NAMALWA (cell line): ENCODE results near the gene SOAT2.
"Not testable (repeated sequence)": the region's sequence is repeated elsewhere in the genome, so short reads cannot be mapped to it uniquely, and the experiment has no call there.

Experiments
- DNase-seq: peaks from one replicate; pipeline ENCODE4 v3.0.0-alpha.2; 2015; ENCODE audit warnings: low spot score

Gene SOAT2

GRCh38 chr12:53143355-53143754 lies 40.1 kb downstream of the SOAT2 start:
- no peak for DNase-seq

- DNase-seq: no peak
These were observed 42.3 kb downstream of the SOAT2 start for GRCh38 chr12:53145383-53146260.

- no peak for DNase-seq
These were observed 43.9 kb downstream of the SOAT2 start for GRCh38 chr12:53147181-53147580.

DNA sequence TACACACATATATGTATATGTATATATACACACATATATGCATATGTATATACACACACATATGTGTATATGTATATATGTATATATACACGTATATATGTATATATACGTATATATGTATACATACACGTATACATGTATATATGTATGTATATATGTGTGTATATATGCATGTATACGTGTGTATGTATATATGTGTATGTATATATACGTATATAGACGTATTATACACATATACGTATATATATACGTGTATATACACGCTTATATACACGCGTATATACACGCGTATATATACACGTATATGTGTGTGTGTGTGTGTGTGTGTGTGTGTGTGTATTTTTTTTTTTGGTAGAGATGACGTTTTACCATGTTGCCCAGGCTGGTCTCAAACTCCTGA lies 44.4 kb downstream of the SOAT2 start:
- DNase-seq: no peak

DNA sequence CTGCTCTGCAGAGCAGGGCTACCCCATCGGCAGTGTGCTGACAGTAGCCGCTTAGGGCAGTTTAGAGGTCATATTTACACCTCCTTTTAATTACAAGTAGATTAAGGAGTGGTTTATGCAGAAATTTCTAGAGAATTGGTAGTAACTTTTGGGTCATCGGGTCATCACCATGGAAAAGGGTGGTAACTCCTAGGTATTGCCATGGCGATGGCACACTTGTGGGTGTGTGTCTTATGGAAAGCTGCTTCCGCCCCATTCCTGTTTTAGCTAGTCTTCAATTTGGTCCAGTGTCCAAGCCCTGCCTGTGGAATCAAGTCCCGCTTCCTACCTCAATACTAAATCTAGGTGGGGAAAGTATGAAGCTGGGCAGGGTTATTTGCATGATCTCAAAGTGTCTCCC lies 47.8 kb downstream of the SOAT2 start:
- DNase-seq: no peak

DNA sequence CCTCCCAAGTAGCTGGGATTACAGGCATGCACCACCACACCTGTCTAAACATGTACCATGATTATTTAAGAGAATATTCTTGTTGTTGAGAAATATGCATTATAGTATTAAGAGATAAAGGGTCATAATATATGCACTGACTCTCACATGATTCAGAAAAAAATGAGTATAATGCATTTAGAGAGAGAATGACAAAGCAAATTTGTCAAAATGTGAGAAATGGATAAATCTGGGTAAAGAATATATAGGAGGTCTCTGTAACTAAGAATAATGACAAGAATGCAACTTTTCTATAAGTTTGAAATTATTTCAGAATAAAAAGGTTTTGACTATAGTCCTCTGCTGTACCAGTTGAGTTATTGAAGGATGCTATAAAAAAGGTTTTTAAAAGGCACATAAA lies 49.1 kb downstream of the SOAT2 start:
- DNase-seq: no peak

GRCh38 chr12:53159195-53159839 lies 56.0 kb downstream of the SOAT2 start:
- DNase-seq: peak; percentile 94

- DNase-seq: no peak
These were observed 56.7 kb downstream of the SOAT2 start for GRCh38 chr12:53160000-53160399.

GRCh38 chr12:53160673-53161072 lies 57.4 kb downstream of the SOAT2 start:
- no peak for DNase-seq

- DNase-seq: no peak
These were observed 58.0 kb downstream of the SOAT2 start for GRCh38 chr12:53161119-53161911.

DNA sequence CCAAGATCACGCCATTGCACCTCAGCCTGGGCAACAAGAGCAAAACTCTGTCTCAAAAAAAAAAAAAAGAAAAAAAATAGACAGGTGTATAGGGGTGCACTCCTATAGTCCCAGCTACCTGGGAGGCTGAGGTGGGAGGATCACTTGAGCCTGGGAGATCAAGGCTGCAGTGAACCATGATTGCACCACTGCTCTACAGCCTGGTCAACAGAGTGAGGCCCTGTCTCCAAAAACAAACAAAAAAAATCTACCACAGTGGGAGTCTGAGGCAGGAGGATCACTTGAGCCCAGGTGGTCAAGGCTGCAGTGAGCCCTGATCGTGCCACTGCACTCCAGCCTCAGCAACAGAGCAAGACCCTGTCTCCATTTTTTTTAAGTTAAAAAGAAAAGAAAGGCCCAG lies 59.7 kb downstream of the SOAT2 start:
- not testable (repeated sequence) for DNase-seq

DNA sequence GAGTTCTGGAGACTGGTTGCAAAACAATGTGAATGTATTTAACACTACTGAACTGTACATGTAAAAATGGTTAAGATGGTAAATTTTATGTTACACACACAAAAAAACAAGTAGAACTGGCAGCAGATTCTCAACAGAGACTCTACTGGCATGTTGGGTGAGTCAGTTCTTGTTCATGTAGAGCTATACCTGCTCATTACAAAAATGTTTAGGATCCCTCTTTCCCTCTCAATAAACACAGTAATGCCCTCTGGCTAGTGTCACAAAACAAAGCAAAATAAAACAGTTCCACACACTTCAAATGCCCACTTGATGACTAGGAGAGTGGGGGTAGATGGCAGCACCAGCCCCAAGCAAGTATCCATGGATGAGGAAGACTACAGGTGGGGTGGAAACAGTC lies 63.6 kb downstream of the SOAT2 start:
- DNase-seq: no peak

GRCh38 chr12:53169644-53170043 lies 66.4 kb downstream of the SOAT2 start:
- no peak for DNase-seq

GRCh38 chr12:53170215-53170614 lies 66.9 kb downstream of the SOAT2 start:
- DNase-seq: no peak

GRCh38 chr12:53170876-53171724 lies 67.8 kb downstream of the SOAT2 start:
- DNase-seq: no peak

- DNase-seq: no peak
These were observed 68.5 kb downstream of the SOAT2 start for GRCh38 chr12:53171725-53172329.

DNA sequence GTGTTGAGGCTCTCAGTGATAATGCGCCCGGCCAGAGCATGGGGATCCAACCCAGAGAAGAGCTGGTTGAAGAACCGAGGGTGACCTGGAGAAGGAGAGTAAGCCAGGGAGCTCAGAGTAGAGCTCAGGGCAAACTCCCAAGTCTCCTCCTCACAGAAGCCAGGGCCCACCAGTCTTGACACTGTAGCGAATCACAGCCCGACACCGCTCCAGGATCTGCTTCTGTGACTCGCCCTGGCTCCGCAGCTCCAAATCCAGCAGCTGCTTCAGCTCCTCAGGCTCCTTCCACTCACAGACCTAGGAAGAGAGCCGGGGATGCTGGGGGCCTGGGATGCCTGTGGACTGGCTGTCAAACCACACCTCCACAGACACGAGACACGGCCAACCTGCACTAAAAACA lies 69.1 kb downstream of the SOAT2 start:
- no peak for DNase-seq

GRCh38 chr12:53173085-53173715 lies 69.9 kb downstream of the SOAT2 start:
- no peak for DNase-seq
